HepG2 (cell line): Measurements from ENCODE around the gene ADI1. TPM values are rescaled to one million over a fixed set of nuclear protein-coding genes. Genes with fewer than 3 reads are reported as not detected.

Experiments
- AGO1 ChIP-seq: fragments of 200-400 bp; formaldehyde crosslinking; IDR thresholded peaks from 2 replicates; pipeline ENCODE4 v1.6.1; 2017; ENCODE audit warnings: mild to moderate bottlenecking, low read depth, low read length, moderate library complexity; ENCODE audit not compliant: poor library complexity, severe bottlenecking
- ARNTL ChIP-seq: sonication (generic); formaldehyde crosslinking; IDR thresholded peaks from 2 replicates; pipeline ENCODE4 v1.4.0; 2020; ENCODE audit warnings: mild to moderate bottlenecking, missing genetic modification reagents
- CREB1 ChIP-seq, 2 experiments: fragments of 450-650 bp in 1 of 2; IDR thresholded peaks; 2 replicates each; pipeline ENCODE4 v1.6.1; 2016 to 2017; ENCODE audit warnings: control low read depth in 1 of 2, mild to moderate bottlenecking in 1 of 2, missing compliant biosample characterization in 1 of 2, missing genetic modification characterization in 1 of 2
- DR1 ChIP-seq: sonication (generic); formaldehyde crosslinking; IDR thresholded peaks from 2 replicates; pipeline ENCODE4 v1.8.0; 2021; ENCODE audit warnings: mild to moderate bottlenecking, missing genetic modification reagents, inconsistent platforms
- GFI1 ChIP-seq: sonication (generic); formaldehyde crosslinking; IDR thresholded peaks from 2 replicates; pipeline ENCODE4 v1.5.0; 2020; ENCODE audit warnings: missing genetic modification reagents, mild to moderate bottlenecking, borderline replicate concordance
- HNRNPLL ChIP-seq: fragments of 200-400 bp; formaldehyde crosslinking; IDR thresholded peaks from 2 replicates; pipeline ENCODE4 v1.6.1; 2017; ENCODE audit warnings: mild to moderate bottlenecking, low read depth, low read length; ENCODE audit not compliant: poor library complexity, severe bottlenecking
- NONO ChIP-seq, 2 experiments: fragments of 450-650 bp in 1 of 2; sonication (generic) in 1 of 2; formaldehyde crosslinking in 1 of 2; IDR thresholded peaks in 1 of 2; conservative IDR thresholded peaks in 1 of 2; 2 replicates each; pipeline versions ENCODE4 v1.6.1 to v1.8.0; 2017 to 2022; ENCODE audit warnings: mild to moderate bottlenecking in 1 of 2, missing genetic modification reagents in 1 of 2, moderate library complexity in 1 of 2
- PHF21A ChIP-seq: sonication (generic); formaldehyde crosslinking; IDR thresholded peaks from 2 replicates; pipeline ENCODE4 v1.5.0; 2020; ENCODE audit warnings: mild to moderate bottlenecking, missing genetic modification reagents
- POLR2AphosphoS5 ChIP-seq: IDR thresholded peaks from 2 replicates; pipeline ENCODE4 v1.6.1; 2012; ENCODE audit warnings: low read depth, low read length
- SAP130 ChIP-seq: IDR thresholded peaks from 2 replicates; pipeline ENCODE4 v1.6.1; 2016; ENCODE audit warnings: low read depth
- SIX1 ChIP-seq: sonication (generic); formaldehyde crosslinking; IDR thresholded peaks from 2 replicates; pipeline ENCODE4 v1.4.0; 2020; ENCODE audit warnings: missing genetic modification reagents, borderline replicate concordance
- SRY ChIP-seq: sonication (generic); formaldehyde crosslinking; IDR thresholded peaks from 2 replicates; pipeline ENCODE4 v1.8.0; 2022; ENCODE audit warnings: mild to moderate bottlenecking, missing genetic modification reagents
- TBX3 ChIP-seq: fragments of 450-650 bp; IDR thresholded peaks from 2 replicates; pipeline ENCODE4 v1.6.1; 2017; ENCODE audit warnings: antibody characterized with exemption, mild to moderate bottlenecking, inconsistent platforms, borderline replicate concordance
- ZNF225 ChIP-seq: sonication (generic); formaldehyde crosslinking; IDR thresholded peaks from 2 replicates; pipeline ENCODE4 v1.4.0; 2020; ENCODE audit warnings: mild to moderate bottlenecking, missing genetic modification reagents
- ZNF354B ChIP-seq: sonication (generic); formaldehyde crosslinking; IDR thresholded peaks from 2 replicates; pipeline ENCODE4 v1.8.0; 2022; ENCODE audit warnings: mild to moderate bottlenecking, missing genetic modification reagents
- ZNF724P ChIP-seq: sonication (generic); formaldehyde crosslinking; IDR thresholded peaks from 2 replicates; pipeline ENCODE4 v1.8.0; 2022; ENCODE audit warnings: missing genetic modification reagents, borderline replicate concordance
- polyA plus RNA-seq, 8 experiments: library from polyadenylated mRNA; depleted of rRNA in 3 of 8; stranded (reverse) in 7 of 8; unstranded in 1 of 8; fragments of >200 nt; fragmentation: Illumina TruSeq in 4 of 8; extraction: Trizol in 4 of 8; gene quantifications; 2 replicates each; pipeline versions ENCODE4 v1.2.1 to v1.2.3, GENCODE V29; 2011 to 2016; ENCODE audit warnings: low read depth in 4 of 8, missing spikeins in 1 of 8, mixed read lengths in 1 of 8; ENCODE audit not compliant: insufficient read depth in 1 of 8
- total RNA-seq, 5 experiments: library from RNA; depleted of rRNA; stranded (reverse); fragments of >200 nt; fragmentation: Illumina TruSeq; extraction: Trizol; gene quantifications; 2 replicates each; pipeline ENCODE4 v1.2.3, GENCODE V29; 2016; ENCODE audit warnings: low read depth in 1 of 5
- TF ChIP-seq, protein P1 (sequence below): fragments of 450-650 bp; IDR thresholded peaks from 2 replicates; pipeline ENCODE4 v1.6.1; 2016
- TF ChIP-seq, protein P2 (sequence below): sonication (generic); formaldehyde crosslinking; IDR thresholded peaks from 2 replicates; pipeline ENCODE4 v1.4.0; 2020; ENCODE audit warnings: missing genetic modification reagents, borderline replicate concordance
- TF ChIP-seq, protein P3 (sequence below): sonication (generic); formaldehyde crosslinking; IDR thresholded peaks from 2 replicates; pipeline ENCODE4 v1.4.0; 2020; ENCODE audit warnings: missing genetic modification reagents
- TF ChIP-seq, protein P4 (sequence below): IDR thresholded peaks from 2 replicates; pipeline ENCODE4 v1.6.1; 2016; ENCODE audit warnings: missing biosample characterization, missing genetic modification reagents, low read depth

The ADI1 gene
- total and polyA plus RNA-seq, 2 of the 13 experiments (the other 11 are each of a cell fraction or from before 2014, with no cell fraction given): 28.7 to 123 TPM

GRCh38 chr2:3517948-3518495 lies 1.3 kb downstream of the ADI1 start (continued):
- TF ChIP-seq ARNTL (CRISPR knock-in tag): no peak; the same call in 1 of the 2 replicates
- no peak for TF ChIP-seq ZNF354B (CRISPR knock-in tag)
- no peak for TF ChIP-seq TBX3
- TF ChIP-seq GFI1 (CRISPR knock-in tag): no peak
- no peak for TF ChIP-seq PHF21A (CRISPR knock-in tag)
- TF ChIP-seq, protein P1, sequence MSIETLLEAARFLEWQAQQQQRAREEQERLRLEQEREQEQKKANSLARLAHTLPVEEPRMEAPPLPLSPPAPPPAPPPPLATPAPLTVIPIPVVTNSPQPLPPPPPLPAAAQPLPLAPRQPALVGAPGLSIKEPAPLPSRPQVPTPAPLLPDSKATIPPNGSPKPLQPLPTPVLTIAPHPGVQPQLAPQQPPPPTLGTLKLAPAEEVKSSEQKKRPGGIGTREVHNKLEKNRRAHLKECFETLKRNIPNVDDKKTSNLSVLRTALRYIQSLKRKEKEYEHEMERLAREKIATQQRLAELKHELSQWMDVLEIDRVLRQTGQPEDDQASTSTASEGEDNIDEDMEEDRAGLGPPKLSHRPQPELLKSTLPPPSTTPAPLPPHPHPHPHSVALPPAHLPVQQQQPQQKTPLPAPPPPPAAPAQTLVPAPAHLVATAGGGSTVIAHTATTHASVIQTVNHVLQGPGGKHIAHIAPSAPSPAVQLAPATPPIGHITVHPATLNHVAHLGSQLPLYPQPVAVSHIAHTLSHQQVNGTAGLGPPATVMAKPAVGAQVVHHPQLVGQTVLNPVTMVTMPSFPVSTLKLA: 0 out of 2 replicates have a peak, but pooled peaks have one; percentile 4
- TF ChIP-seq, protein P2, sequence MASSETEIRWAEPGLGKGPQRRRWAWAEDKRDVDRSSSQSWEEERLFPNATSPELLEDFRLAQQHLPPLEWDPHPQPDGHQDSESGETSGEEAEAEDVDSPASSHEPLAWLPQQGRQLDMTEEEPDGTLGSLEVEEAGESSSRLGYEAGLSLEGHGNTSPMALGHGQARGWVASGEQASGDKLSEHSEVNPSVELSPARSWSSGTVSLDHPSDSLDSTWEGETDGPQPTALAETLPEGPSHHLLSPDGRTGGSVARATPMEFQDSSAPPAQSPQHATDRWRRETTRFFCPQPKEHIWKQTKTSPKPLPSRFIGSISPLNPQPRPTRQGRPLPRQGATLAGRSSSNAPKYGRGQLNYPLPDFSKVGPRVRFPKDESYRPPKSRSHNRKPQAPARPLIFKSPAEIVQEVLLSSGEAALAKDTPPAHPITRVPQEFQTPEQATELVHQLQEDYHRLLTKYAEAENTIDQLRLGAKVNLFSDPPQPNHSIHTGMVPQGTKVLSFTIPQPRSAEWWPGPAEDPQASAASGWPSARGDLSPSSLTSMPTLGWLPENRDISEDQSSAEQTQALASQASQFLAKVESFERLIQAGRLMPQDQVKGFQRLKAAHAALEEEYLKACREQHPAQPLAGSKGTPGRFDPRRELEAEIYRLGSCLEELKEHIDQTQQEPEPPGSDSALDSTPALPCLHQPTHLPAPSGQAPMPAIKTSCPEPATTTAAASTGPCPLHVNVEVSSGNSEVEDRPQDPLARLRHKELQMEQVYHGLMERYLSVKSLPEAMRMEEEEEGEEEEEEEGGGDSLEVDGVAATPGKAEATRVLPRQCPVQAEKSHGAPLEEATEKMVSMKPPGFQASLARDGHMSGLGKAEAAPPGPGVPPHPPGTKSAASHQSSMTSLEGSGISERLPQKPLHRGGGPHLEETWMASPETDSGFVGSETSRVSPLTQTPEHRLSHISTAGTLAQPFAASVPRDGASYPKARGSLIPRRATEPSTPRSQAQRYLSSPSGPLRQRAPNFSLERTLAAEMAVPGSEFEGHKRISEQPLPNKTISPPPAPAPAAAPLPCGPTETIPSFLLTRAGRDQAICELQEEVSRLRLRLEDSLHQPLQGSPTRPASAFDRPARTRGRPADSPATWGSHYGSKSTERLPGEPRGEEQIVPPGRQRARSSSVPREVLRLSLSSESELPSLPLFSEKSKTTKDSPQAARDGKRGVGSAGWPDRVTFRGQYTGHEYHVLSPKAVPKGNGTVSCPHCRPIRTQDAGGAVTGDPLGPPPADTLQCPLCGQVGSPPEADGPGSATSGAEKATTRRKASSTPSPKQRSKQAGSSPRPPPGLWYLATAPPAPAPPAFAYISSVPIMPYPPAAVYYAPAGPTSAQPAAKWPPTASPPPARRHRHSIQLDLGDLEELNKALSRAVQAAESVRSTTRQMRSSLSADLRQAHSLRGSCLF (CRISPR knock-in tag): no peak
- TF ChIP-seq HNRNPLL: no peak
- no peak for TF ChIP-seq ZNF225
- TF ChIP-seq ZNF724P (CRISPR knock-in tag): no peak
- no peak for TF ChIP-seq SIX1 (CRISPR knock-in tag)
- peak; percentile 48; the same call in 1 of the 2 replicates for TF ChIP-seq SRY
- no peak for TF ChIP-seq NONO (IDR thresholded peaks at IDR 0.05)
- peak; percentile 95; the same call in 1 of the 2 replicates for TF ChIP-seq NONO (CRISPR knock-in tag; conservative IDR thresholded peaks at IDR 0.05)
- TF ChIP-seq, protein P3, sequence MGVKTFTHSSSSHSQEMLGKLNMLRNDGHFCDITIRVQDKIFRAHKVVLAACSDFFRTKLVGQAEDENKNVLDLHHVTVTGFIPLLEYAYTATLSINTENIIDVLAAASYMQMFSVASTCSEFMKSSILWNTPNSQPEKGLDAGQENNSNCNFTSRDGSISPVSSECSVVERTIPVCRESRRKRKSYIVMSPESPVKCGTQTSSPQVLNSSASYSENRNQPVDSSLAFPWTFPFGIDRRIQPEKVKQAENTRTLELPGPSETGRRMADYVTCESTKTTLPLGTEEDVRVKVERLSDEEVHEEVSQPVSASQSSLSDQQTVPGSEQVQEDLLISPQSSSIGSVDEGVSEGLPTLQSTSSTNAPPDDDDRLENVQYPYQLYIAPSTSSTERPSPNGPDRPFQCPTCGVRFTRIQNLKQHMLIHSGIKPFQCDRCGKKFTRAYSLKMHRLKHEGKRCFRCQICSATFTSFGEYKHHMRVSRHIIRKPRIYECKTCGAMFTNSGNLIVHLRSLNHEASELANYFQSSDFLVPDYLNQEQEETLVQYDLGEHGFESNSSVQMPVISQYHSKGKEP (CRISPR knock-in tag): no peak
- TF ChIP-seq POLR2AphosphoS5: no peak
- TF ChIP-seq SAP130: peak; percentile 70; the same call in 1 of the 2 replicates
- TF ChIP-seq, protein P4, sequence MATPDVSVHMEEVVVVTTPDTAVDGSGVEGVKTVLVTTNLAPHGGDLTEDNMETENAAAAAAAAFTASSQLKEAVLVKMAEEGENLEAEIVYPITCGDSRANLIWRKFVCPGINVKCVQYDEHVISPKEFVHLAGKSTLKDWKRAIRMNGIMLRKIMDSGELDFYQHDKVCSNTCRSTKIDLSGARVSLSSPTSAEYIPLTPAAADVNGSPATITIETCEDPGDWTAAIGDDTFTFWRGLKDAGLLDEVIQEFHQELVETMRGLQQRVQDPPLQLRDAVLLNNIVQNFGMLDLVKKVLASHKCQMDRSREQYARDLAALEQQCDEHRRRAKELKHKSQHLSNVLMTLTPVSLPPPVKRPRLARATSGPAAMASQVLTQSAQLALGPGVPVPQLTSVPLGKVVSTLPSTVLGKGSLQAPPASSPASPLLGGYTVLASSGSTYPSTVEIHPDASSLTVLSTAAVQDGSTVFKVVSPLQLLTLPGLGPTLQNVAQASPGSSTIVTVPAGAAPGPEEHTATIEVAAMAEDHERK (CRISPR knock-in tag): no peak
- TF ChIP-seq AGO1: no peak
- no peak for TF ChIP-seq DR1 (CRISPR knock-in tag)
- TF ChIP-seq CREB1 (IDR thresholded peaks at IDR 0.05): no peak
- TF ChIP-seq CREB1 (CRISPR knock-in tag; IDR thresholded peaks at IDR 0.05): peak; percentile 67; the same call in 1 of the 2 replicates
